GM21825 (cell line): ENCODE measurements around the gene OPRL1.

ENCODE experiments used
- ATAC-seq: cut with Tn5 transposase; IDR thresholded peaks from one replicate; pipeline ENCODE4 v1.9.1; 2021; ENCODE audit warnings: mild to moderate bottlenecking, moderate library complexity; ENCODE audit not compliant: unreplicated experiment

OPRL1 gene

GRCh38 chr20:64055893-64056638 is 23.8 kb upstream of the OPRL1 start:
- no peak for ATAC-seq

- ATAC-seq = no peak
These were observed 23.3 kb upstream of the OPRL1 start for GRCh38 chr20:64056639-64056888.

GRCh38 chr20:64056889-64057627 is 22.8 kb upstream of the OPRL1 start:
- no peak for ATAC-seq

GRCh38 chr20:64057628-64058498 is 22.0 kb upstream of the OPRL1 start:
- peak; percentile 38 for ATAC-seq

- no peak for ATAC-seq
These were observed 21.3 kb upstream of the OPRL1 start for GRCh38 chr20:64058536-64058935.

GRCh38 chr20:64062276-64062595 is 17.6 kb upstream of the OPRL1 start:
- ATAC-seq = no peak

GRCh38 chr20:64062596-64063388 is 17.1 kb upstream of the OPRL1 start, which contains the start of gene TCEA2:
Gene TCEA2 (plus strand): TSS chr20:64063198. CDS start chr20:64063313, 115 bp downstream.
- ATAC-seq = peak; percentile 66

- ATAC-seq = no peak
These were observed 16.3 kb upstream of the OPRL1 start for GRCh38 chr20:64063389-64064144.

- ATAC-seq = no peak
These were observed 15.7 kb upstream of the OPRL1 start for GRCh38 chr20:64064145-64064698.

GRCh38 chr20:64065062-64065973 is 14.6 kb upstream of the OPRL1 start:
- ATAC-seq = no peak

GRCh38 chr20:64065974-64066343 is 13.9 kb upstream of the OPRL1 start:
- ATAC-seq = peak; percentile 42

GRCh38 chr20:64067005-64067632 is 12.8 kb upstream of the OPRL1 start:
- no peak for ATAC-seq

GRCh38 chr20:64067733-64068307 is 12.1 kb upstream of the OPRL1 start:
- ATAC-seq = no peak

GRCh38 chr20:64068386-64069208 is 11.3 kb upstream of the OPRL1 start:
- ATAC-seq = no peak

GRCh38 chr20:64069209-64069613 is 10.7 kb upstream of the OPRL1 start:
- no peak for ATAC-seq

GRCh38 chr20:64069614-64070243 is 10.2 kb upstream of the OPRL1 start:
- no peak for ATAC-seq
